K562 treated with DMSO at 1 percent for 24 hours (cell line): ENCODE data around the gene KIF1C. TPM values are rescaled to one million over a fixed set of nuclear protein-coding genes. Genes with fewer than 3 reads are reported as not detected.

ENCODE experiments used
- total RNA-seq: library from RNA; unstranded; fragments of 300-600 nt; gene quantifications from 2 replicates; pipeline ENCODE4 v1.2.3, GENCODE V29; 2022; ENCODE audit warnings: low read depth; ENCODE audit not compliant: insufficient read depth

Gene KIF1C
- 15.5 and 16.9 TPM in 2 replicates for total RNA-seq

DNA sequence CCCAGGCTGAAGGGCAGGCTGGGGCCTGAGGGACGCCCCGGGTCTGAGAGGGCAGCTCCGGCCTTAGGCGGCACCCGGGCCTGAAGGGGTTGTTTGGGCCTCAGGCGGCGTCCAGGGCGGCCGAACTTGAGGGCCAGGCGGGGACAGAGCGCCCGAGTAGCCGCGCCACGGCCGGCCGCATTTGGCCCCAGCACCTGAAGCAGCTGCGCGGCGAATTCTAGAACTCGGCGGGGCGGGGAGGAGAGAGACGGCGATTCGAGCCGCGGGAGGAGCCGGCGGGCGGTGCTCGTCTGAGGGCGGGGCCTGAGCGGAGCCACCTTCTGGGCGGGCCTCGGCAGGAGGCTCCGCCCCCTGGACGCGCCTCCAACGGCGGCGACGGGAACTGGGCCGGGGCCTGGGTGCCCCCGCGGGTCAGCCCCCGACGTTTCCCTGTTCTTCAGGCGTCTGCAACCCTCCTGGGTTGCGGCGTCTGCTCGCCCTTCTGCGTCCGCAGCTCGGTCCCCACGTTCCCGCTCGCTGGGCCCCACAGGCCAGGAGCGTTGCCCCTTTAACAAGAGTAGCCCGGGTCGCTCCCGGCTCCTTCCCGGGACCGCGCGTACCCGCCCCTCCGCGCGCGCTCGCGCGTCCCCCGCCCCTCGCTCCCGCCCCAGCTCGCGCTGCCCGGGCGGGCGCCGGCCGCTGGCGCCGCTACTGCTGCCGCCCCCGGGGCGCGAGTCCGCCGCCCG, at the start of gene KIF1C, which contains the start of gene INCA1:
Gene KIF1C (plus strand): TSS at position 649 of the 725 bp plus-strand sequence. CDS start 2,297 bp downstream, outside the sequence.
Gene INCA1 (minus strand): TSS at position 221 of the 725 bp plus-strand sequence. CDS start 3,085 bp downstream, outside the sequence.

DNA sequence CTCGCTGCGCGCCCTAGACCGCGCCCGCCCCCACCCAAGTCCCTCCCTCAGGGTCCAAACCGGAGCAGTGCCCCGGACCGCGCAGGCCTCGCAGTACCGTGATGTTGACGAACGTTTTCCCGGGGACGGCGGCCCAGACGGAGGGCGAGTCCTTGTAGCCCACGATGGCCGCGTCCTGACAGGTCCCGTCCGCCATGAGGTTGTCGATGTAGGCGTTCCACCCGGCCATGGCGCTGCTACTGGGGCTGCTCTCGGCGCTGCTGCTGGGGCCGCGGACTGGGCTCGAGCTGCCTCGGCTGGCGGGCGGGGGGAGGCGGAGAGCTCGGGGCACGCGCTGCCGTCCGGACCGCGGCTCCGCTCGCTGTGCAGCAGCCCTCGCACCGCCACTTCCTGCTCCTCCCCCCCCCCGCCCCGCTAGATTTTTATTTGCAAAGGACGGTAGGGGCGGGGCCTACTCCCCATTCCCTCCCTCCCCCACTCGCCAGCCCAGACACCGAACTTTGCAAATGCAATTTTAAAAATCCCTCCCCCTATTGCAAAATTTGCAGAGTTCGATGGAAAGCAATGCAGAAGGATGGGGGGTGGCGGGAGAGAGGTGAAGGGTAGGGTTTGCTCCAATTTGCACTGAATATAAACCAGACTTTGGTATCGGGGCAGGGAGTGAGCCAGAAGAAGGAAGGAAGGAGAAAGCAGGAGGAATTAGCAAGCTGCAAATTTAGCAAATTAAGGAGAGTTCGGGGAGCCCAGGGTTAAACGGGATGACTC, 49.4 kb upstream of the KIF1C start, which contains the start of gene PFN1:
Gene PFN1 (minus strand): TSS at position 365 of the 765 bp plus-strand sequence. CDS start 136 bp downstream, at position 229.

DNA sequence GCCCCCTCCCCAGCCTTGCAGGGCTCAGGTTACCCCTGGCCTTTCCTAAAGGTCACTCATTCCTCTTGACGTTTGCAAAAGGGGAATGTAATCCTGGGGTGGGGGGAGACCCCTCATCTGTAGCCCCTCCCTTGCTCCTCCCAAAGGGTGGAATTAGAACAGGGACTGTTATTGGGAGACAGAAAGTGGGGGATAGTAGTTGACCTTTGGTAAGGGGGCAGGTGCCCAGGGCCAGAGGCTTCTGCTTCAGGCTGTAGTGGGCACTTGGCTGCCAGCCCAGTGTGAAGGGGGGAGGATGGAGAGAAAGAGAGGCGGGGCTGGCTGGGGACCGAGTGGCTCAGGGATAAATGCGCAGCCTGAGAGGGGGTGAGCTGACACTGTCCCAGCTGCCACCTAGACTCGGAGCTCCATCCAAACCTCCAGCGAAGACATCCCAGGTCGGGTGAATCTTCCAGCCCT, 47.0 kb upstream of the KIF1C start, which contains the start of gene ENO3:
Gene ENO3 (plus strand): TSS at position 374 of the 459 bp plus-strand sequence. CDS start 711 bp downstream, outside the sequence.

DNA sequence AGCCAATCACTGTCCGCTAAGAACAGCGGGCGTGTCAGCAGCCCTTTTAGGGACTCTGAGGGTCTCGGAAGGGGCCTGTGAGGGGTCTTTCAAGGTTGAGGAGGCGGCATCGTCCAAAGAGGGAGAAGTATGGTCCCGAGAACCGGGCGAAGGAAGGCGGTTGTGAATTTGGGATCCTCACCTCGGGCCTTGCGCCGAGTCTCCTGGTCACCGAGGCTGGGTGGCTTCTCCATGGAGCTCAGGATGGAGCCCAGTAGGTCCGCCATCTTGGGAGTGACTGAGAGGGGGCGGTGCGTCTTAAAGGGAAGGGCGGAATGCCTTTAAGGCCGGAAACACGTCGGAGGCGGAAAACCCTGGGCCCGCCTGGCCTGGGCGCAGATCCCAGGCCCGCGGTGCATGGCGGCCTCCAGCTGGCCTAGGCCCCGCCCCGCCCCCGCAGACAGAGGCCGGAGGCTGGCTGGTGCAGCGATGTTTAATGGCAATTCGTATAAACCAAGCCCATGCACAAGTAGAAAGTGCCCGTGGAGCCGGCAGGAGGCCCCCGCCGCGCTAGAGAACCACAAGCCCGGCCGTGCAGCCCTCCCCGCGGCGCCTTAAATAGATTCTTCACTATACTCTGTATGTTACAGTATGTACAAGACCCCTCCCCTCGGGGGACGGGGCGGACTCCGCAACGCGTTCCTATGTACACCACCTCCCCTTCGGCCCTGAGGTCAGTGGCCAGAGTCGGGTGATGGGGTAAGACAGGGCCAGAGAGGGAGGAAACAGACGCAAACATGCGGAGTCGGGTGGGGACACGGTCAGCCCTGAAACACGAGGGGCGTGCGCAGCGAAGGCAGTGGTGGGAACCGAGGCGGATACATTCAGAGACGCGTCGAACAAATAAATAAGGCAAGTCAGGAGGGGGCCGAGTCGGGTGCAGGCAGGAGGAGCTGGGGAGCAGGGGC, 29.9 kb upstream of the KIF1C start, which contains the start of gene SPAG7:
Gene SPAG7 (minus strand): TSS at position 279 of the 947 bp plus-strand sequence. CDS start 13 bp downstream, at position 266.

DNA sequence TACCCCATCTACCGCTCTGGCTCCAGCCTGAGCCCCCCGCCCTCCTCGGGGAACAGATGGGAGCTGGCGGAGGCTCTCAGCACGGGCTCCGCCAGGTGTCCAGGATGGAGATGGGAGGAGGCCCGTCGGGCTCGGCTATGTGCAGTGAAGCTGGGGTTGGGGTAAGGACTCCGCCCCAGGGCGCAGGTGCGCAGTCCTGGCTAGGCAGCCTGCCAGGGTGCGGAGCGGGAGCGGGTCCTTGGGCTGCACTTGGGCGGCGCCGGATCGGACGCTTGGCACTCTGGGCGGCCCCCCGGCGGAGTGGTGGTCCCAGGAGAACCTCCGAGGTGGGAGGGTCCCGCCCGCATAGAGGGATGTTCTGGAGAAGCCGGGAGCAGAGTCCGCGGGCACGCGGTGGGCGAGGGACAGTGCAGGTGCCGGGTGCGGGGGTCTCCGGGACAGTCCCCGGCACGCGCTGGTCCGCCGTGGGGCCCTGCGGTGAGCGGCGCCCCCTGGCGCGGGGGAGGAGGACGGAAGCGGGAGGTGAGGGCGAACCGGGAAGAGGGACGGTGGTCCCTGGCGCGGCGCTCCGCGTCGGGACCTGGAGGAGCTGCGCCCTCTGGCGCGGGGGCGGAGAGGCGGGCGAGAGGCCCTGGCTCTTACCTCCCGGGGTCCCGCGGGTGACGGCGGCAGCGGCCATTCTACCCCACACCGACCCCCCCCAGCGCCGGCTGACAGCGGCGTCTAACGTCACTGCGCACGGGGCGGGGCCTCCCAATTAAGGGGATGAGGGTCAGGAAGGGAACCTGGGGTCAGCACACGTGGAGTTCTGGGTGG, 10.6 kb upstream of the KIF1C start, which contains the start of gene CAMTA2:
Gene CAMTA2 (minus strand): TSS at position 725 of the 816 bp plus-strand sequence. CDS start 1,453 bp downstream, outside the sequence.

DNA sequence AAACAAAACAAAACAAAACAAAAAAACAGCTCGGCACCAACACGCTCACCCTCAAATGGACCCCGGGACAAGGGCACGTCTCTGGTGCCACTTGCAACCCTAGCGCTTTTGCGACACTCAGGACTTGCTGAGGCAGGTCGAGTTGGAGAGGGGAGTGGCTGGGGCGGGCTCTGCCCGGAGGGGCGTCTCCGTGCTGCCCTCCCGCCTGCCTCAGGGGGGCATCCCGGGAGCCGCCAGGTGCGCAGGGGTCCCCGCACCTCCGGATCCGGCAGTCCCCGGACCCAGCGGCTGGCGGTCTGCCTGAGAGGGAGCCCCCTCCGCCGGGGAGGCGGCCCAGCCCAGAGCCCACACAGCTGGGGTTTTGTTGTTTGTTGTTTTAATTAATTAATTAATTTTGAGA, 37.6 kb downstream of the KIF1C start, which contains the start of gene SLC52A1:
Gene SLC52A1 (minus strand): TSS at position 112 of the 400 bp plus-strand sequence. CDS start 820 bp downstream, outside the sequence.

Other genes starting within 250 kb of the KIF1C start
- not detected in 2 replicates for gene TM4SF5, start 226.1 kb upstream of the KIF1C start, total RNA-seq
- 1.9 TPM in 1 of 2 replicates, not detected in the other for gene VMO1, start 211.6 kb upstream of the KIF1C start, total RNA-seq
- gene GLTPD2, start 209.0 kb upstream of the KIF1C start, total RNA-seq, result 1.3 TPM in 1 of 2 replicates, not detected in the other
- gene PSMB6, start 201.8 kb upstream of the KIF1C start, total RNA-seq, result 162 and 175 TPM in 2 replicates
- 8.9 and 9.0 TPM in 2 replicates for gene PLD2, start 190.8 kb upstream of the KIF1C start, total RNA-seq
- gene MINK1, start 164.6 kb upstream of the KIF1C start, total RNA-seq, result 30.9 and 35.6 TPM in 2 replicates
- 0.17 and 0.43 TPM in 2 replicates for gene C17orf107, start 98.4 kb upstream of the KIF1C start, total RNA-seq
- gene CHRNE, start 94.9 kb upstream of the KIF1C start, total RNA-seq, result 0.15 TPM in 1 of 2 replicates, not detected in the other
- 0.86 and 1.1 TPM in 2 replicates for gene GP1BA, start 65.7 kb upstream of the KIF1C start, total RNA-seq
- gene SLC25A11, start 57.9 kb upstream of the KIF1C start, total RNA-seq, result 84.5 and 100 TPM in 2 replicates
- 46.4 and 53.2 TPM in 2 replicates for gene RNF167, start 57.7 kb upstream of the KIF1C start, total RNA-seq
- gene PFN1, start 49.4 kb upstream of the KIF1C start, total RNA-seq, result 624 and 626 TPM in 2 replicates
- gene ENO3, start 46.8 kb upstream of the KIF1C start, total RNA-seq, result 9.5 and 10.7 TPM in 2 replicates
- 41.3 and 42.4 TPM in 2 replicates for gene SPAG7, start 30.1 kb upstream of the KIF1C start, total RNA-seq
- gene CAMTA2, start 10.3 kb upstream of the KIF1C start, total RNA-seq, result 23.3 and 26.0 TPM in 2 replicates
- gene INCA1, start 428 bp upstream of the KIF1C start, total RNA-seq, result 0.35 TPM in 1 of 2 replicates, not detected in the other
- not detected in 2 replicates for gene SLC52A1, start 37.5 kb downstream of the KIF1C start, total RNA-seq
- not detected in 2 replicates for gene ZFP3, start 80.5 kb downstream of the KIF1C start, total RNA-seq
- 3.7 and 7.2 TPM in 2 replicates for gene ZNF232, start 113.9 kb downstream of the KIF1C start, total RNA-seq
- gene USP6, start 118.1 kb downstream of the KIF1C start, total RNA-seq, result not detected in 2 replicates
- 2.2 TPM in 2 replicates for gene ZNF594, start 193.9 kb downstream of the KIF1C start, total RNA-seq
- gene SCIMP, start 236.9 kb downstream of the KIF1C start, total RNA-seq, result 0.44 TPM in 1 of 2 replicates, not detected in the other